MCF 10A (cell line): ENCODE data around the gene ZNF638. TPM values are rescaled to one million over a fixed set of nuclear protein-coding genes. Genes with fewer than 3 reads are reported as not detected.
A peak's percentile ranks its signal among the peaks of the same experiment; 100 is the strongest.

Experiments used
- Bru-seq: library from RNA; stranded (reverse); fragments of 400-500 nt; gene quantifications from one replicate; lab custom pipeline; 2021; lab: Mats Ljungman, UMichigan
- BruChase-seq, 2 experiments: library from RNA; stranded (reverse); fragments of 400-500 nt; gene quantifications; one replicate each; lab custom pipeline; 2021; lab: Mats Ljungman, UMichigan
- BruUV-seq: library from RNA; stranded (reverse); fragments of 400-500 nt; replicated peaks from 2 replicates; lab custom pipeline; 2021; lab: Mats Ljungman, UMichigan
- CTCF ChIA-PET: fragments of 300-600 bp; sonication (Branson Sonifier 250); formaldehyde crosslinking; extraction: SDS; loops from one replicate; lab custom pipeline; 2021; ENCODE audit warnings: antibody characterized with exemption, inconsistent platforms; lab: Yijun Ruan, JAX
- POLR2A ChIA-PET: fragments of 300-600, 350-650 bp; sonication (Branson Sonifier 250); formaldehyde crosslinking; extraction: SDS; loops from one replicate; lab custom pipeline; 2020; ENCODE audit warnings: antibody characterized with exemption, inconsistent platforms; lab: Yijun Ruan, JAX
- DNase-seq: peaks from one replicate; pipeline ENCODE4 v3.0.0-alpha.2; 2018; ENCODE audit not compliant: unreplicated experiment
- H3K27ac Mint-ChIP-seq: one replicate; pipeline ENCODE4 v1.8.0; 2022; ENCODE audit warnings: mild to moderate bottlenecking, low read depth, mixed read lengths; ENCODE audit not compliant: unreplicated experiment
- H3K27me3 Mint-ChIP-seq: one replicate; pipeline ENCODE4 v1.8.0; 2022; ENCODE audit warnings: mixed read lengths; ENCODE audit not compliant: insufficient read depth, unreplicated experiment
- H3K36me3 Mint-ChIP-seq: one replicate; pipeline ENCODE4 v1.8.0; 2022; ENCODE audit warnings: mild to moderate bottlenecking, moderate library complexity, mixed read lengths; ENCODE audit not compliant: insufficient read depth, unreplicated experiment
- H3K4me1 Mint-ChIP-seq: one replicate; pipeline ENCODE4 v1.8.0; 2022; ENCODE audit warnings: mixed read lengths; ENCODE audit not compliant: insufficient read depth, unreplicated experiment
- H3K4me3 Mint-ChIP-seq: one replicate; pipeline ENCODE4 v1.8.0; 2022; ENCODE audit warnings: mild to moderate bottlenecking, moderate library complexity, mixed read lengths; ENCODE audit not compliant: unreplicated experiment
- H3K9me3 Mint-ChIP-seq: one replicate; pipeline ENCODE4 v1.8.0; 2022; ENCODE audit warnings: mixed read lengths; ENCODE audit not compliant: unreplicated experiment
- intact Hi-C: fragments of 100-400 bp; cut with micrococcal nuclease; formaldehyde crosslinking; loops from 2 replicates; pipeline ENCODE4 v1.14.1; 2022
- long read RNA-seq: library from polyadenylated mRNA; stranded (forward); transcript quantifications from one replicate; pipeline ENCODE4 v2.0.0, GENCODE V29; 2022
- total RNA-seq: library from RNA; stranded (reverse); gene quantifications from 2 replicates; pipeline ENCODE4 v1.2.3, GENCODE V29; 2022
- TF ChIP-seq, protein P1 (sequence below): fragments of 200-600 bp; IDR thresholded peaks from one replicate; pipeline ENCODE4 v1.8.0; 2022; ENCODE audit warnings: antibody characterized with exemption, mild to moderate bottlenecking; ENCODE audit not compliant: unreplicated experiment

ZNF638 gene, protein sequence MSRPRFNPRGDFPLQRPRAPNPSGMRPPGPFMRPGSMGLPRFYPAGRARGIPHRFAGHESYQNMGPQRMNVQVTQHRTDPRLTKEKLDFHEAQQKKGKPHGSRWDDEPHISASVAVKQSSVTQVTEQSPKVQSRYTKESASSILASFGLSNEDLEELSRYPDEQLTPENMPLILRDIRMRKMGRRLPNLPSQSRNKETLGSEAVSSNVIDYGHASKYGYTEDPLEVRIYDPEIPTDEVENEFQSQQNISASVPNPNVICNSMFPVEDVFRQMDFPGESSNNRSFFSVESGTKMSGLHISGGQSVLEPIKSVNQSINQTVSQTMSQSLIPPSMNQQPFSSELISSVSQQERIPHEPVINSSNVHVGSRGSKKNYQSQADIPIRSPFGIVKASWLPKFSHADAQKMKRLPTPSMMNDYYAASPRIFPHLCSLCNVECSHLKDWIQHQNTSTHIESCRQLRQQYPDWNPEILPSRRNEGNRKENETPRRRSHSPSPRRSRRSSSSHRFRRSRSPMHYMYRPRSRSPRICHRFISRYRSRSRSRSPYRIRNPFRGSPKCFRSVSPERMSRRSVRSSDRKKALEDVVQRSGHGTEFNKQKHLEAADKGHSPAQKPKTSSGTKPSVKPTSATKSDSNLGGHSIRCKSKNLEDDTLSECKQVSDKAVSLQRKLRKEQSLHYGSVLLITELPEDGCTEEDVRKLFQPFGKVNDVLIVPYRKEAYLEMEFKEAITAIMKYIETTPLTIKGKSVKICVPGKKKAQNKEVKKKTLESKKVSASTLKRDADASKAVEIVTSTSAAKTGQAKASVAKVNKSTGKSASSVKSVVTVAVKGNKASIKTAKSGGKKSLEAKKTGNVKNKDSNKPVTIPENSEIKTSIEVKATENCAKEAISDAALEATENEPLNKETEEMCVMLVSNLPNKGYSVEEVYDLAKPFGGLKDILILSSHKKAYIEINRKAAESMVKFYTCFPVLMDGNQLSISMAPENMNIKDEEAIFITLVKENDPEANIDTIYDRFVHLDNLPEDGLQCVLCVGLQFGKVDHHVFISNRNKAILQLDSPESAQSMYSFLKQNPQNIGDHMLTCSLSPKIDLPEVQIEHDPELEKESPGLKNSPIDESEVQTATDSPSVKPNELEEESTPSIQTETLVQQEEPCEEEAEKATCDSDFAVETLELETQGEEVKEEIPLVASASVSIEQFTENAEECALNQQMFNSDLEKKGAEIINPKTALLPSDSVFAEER (N-terminal part only)
- total RNA-seq (112 and 142 TPM in 2 replicates), Bru-seq, nascent RNA (percentile 92 among the genes with signal in this experiment), BruChase-seq, experiment 1, labeled RNA remaining after a 6-hour chase (percentile 94 among the genes with signal in this experiment), BruChase-seq, experiment 2, labeled RNA remaining after a 2-hour chase (percentile 97 among the genes with signal in this experiment)
- long read RNA-seq, full-length matches to known transcripts: 15 of 151 reads
- long read RNA-seq, partial matches to known transcripts: 16 of 151 reads
- long read RNA-seq, other reads (novel, unspliced or antisense): 120 of 151 reads

DNA sequence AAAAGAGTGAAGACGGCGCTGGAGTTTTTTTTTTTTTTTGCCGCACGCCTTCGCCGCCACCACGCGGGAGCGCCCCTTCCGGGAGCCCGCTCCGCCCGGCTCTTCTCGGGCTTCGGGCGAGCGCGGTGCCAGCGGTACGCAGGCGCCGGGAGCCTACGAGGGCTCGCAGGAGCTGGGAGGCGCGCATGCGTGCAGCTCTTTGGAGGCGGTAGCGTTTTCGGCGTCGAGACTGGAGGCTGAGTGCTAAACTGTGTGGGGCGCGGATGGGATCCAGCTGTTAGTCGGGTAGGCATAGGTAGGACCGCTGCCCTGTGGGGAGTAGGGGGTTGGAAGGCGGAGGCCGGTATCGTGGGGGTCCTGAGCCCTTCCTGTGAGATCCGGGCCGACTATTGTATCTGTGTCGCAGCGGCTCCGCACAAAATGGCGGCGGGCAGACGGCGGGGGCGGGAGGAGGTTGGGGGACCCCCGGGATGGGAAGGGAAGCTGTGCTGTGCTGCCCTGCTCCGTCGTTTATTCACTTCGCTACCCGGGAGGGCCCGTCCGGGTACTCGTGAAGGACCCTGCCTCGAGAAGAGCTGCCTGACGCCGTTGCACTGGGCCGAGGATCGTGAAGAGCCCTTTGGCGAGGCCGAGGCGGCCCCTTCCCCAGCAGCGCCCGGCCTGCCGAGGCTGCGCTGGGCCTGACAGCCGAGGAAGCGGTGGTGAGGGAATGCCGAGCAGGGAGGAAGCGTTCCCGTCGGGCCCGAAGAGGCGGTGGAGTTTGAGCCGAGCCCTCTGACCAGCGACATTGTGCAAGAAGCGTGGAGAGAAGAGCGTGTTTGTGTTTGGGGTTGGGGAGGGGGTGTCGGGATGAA lies at the start of gene ZNF638:
Gene ZNF638 (plus strand): TSS at position 202 of the 854 bp plus-strand sequence. CDS start 17,173 bp downstream, outside the sequence.
- TF ChIP-seq, protein P1, sequence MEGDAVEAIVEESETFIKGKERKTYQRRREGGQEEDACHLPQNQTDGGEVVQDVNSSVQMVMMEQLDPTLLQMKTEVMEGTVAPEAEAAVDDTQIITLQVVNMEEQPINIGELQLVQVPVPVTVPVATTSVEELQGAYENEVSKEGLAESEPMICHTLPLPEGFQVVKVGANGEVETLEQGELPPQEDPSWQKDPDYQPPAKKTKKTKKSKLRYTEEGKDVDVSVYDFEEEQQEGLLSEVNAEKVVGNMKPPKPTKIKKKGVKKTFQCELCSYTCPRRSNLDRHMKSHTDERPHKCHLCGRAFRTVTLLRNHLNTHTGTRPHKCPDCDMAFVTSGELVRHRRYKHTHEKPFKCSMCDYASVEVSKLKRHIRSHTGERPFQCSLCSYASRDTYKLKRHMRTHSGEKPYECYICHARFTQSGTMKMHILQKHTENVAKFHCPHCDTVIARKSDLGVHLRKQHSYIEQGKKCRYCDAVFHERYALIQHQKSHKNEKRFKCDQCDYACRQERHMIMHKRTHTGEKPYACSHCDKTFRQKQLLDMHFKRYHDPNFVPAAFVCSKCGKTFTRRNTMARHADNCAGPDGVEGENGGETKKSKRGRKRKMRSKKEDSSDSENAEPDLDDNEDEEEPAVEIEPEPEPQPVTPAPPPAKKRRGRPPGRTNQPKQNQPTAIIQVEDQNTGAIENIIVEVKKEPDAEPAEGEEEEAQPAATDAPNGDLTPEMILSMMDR: peak; percentile 73
- intact Hi-C loops: loop anchor here (1.0 to 5.0 kb wide), 2 partner anchors 33 to 105 kb away; partner anchors contain the start of gene PAIP2B
- no TSS peak for BruUV-seq
- Mint-ChIP-seq H3K27me3 (no peaks in the 10 kb centered on the region), H3K9me3 (no peaks in the 10 kb centered on the region), H3K4me1 (peaks cover 14% of the 10 kb centered on the region), H3K4me3 (peak within 1 kb of the TSS; percentile 99), H3K36me3 (peaks cover 47% of the 10 kb centered on the region), H3K27ac (peak within 1 kb of the TSS; percentile 100)
- ChIA-PET POLR2A (interaction anchor here (0.5 to 3.9 kb wide), 35 partner anchors 8 to 1912 kb away, joined by 3 to 53 read pairs (median 4); partner anchors contain the start of genes MCEE, MPHOSPH10, NAGK and PAIP2B), CTCF (interaction anchor here (0.5 to 7.5 kb wide), 35 partner anchors 9 to 1483 kb away, joined by 3 to 84 read pairs (median 4); partner anchors contain the start of genes DYSF, MCEE and NAGK)
- peak; percentile 93 for DNase-seq

DNA sequence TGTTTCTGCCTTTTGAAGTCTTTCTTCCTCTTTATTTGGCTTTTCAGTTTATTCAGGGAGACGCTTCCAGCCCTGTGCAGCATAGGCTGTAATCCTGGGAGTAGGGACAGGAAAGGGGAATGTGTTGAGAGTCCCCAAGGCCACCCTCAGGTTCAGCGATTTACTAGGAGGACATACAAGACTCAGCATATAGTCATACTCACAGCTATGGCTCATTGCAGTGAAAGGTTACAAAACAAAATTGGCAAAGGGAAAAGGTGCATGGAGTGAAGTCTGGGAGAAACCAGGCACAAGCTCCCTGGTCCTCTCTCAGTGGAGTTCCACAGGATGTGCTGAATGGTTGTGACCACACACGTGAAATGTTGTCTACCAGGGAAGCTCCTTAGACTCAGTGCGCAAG lies 49.6 kb upstream of the ZNF638 start:
- POLR2A ChIA-PET: interaction anchor here (0.5 to 2.0 kb wide), 8 partner anchors 8 to 57 kb away, joined by 3 to 10 read pairs (median 4); partner anchors contain the start of genes PAIP2B and ZNF638
- H3K27me3 Mint-ChIP-seq: no peaks in the 10 kb centered on the region
- H3K4me1 Mint-ChIP-seq: peaks cover 12% of the 10 kb centered on the region
- TF ChIP-seq, protein P1: no peak
- no peak for DNase-seq
- no TSS peak for BruUV-seq
- intact Hi-C loops: loop anchor here (1.0 kb wide), 1 partner anchor 58 kb away; no protein-coding TSS in a partner anchor
- H3K4me3 Mint-ChIP-seq: no peak overlapping the region
- CTCF ChIA-PET: interaction anchor here (0.5 to 6.1 kb wide), 10 partner anchors 11 to 1069 kb away, joined by 3 to 53 read pairs (median 4); no protein-coding TSS in a partner anchor
- no peak overlapping the region for H3K27ac Mint-ChIP-seq
- H3K9me3 Mint-ChIP-seq: no peaks in the 10 kb centered on the region
- H3K36me3 Mint-ChIP-seq: no peaks in the 10 kb centered on the region

DNA sequence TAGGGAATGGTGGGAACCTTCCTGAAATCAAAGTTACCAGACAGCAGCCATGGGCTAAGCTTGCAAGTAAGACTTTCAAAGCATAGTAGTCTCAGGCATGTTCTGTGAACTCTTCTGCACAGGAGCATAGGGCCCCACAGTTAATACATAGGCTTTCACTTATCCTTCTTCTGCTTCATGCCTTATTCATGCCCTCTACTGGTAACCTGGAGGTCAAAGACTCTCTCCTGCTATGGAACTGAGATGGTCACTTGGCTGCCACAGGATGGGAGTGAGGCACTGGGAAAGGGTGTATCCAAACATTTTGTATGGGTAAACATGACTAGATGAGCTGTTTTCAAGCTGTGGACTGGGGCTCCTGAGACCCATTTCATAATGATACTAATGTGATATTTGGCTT lies 49.1 kb upstream of the ZNF638 start:
- H3K27me3 Mint-ChIP-seq: no peaks in the 10 kb centered on the region
- peaks cover 10% of the 10 kb centered on the region for H3K4me1 Mint-ChIP-seq
- H3K36me3 Mint-ChIP-seq: no peaks in the 10 kb centered on the region
- intact Hi-C loops: loop anchor here (1.0 kb wide), 1 partner anchor 58 kb away; no protein-coding TSS in a partner anchor
- peak; percentile 34 for DNase-seq
- H3K27ac Mint-ChIP-seq: no peak overlapping the region
- TF ChIP-seq, protein P1: peak; percentile 26
- H3K9me3 Mint-ChIP-seq: no peaks in the 10 kb centered on the region
- H3K4me3 Mint-ChIP-seq: no peak overlapping the region
- CTCF ChIA-PET: interaction anchor here (0.7 to 6.1 kb wide), 8 partner anchors 11 to 228 kb away, joined by 3 to 53 read pairs (median 4); no protein-coding TSS in a partner anchor
- POLR2A ChIA-PET: interaction anchor here (0.6 to 2.0 kb wide), 5 partner anchors 9 to 57 kb away, joined by 3 to 10 read pairs (median 3); partner anchors contain the start of gene PAIP2B
- BruUV-seq: no TSS peak
